Mesenchymal stem cell (in vitro differentiated cells and primary cell): ENCODE data around the gene COL8A1.
A peak's percentile ranks its signal among the peaks of the same experiment; 100 is the strongest.

ENCODE experiments used
- DNase-seq: peaks from one replicate; pipeline ENCODE4 v3.0.0-alpha.2; 2013
- H2AFZ ChIP-seq: one replicate; pipeline ENCODE4 v1.6.1; 2013; ENCODE audit warnings: low read depth, mild to moderate bottlenecking, control low read depth, inconsistent platforms, low read length, moderate library complexity
- H2AK5ac ChIP-seq: 2 replicates; pipeline ENCODE4 v1.6.1; 2013; ENCODE audit warnings: low read length, moderate library complexity, mild to moderate bottlenecking, inconsistent platforms; ENCODE audit not compliant: severe bottlenecking
- H2BK120ac ChIP-seq: one replicate; pipeline ENCODE4 v1.6.1; 2013; ENCODE audit warnings: low read depth, mild to moderate bottlenecking, inconsistent platforms, low read length, moderate library complexity
- H2BK12ac ChIP-seq, 2 experiments: one replicate each; pipeline ENCODE4 v1.6.1; 2013; ENCODE audit warnings: inconsistent platforms in 2 of 2, low read length in 2 of 2, mild to moderate bottlenecking in 2 of 2, moderate library complexity in 2 of 2, control low read depth in 1 of 2
- H2BK15ac ChIP-seq: one replicate; pipeline ENCODE4 v1.6.1; 2013; ENCODE audit warnings: mild to moderate bottlenecking, low read depth, inconsistent platforms; ENCODE audit not compliant: poor library complexity, severe bottlenecking
- H2BK5ac ChIP-seq: 2 replicates; pipeline ENCODE4 v1.6.1; 2013; ENCODE audit warnings: low read depth, mild to moderate bottlenecking, low read length, control low read depth, inconsistent platforms; ENCODE audit not compliant: poor library complexity, severe bottlenecking
- H3K14ac ChIP-seq, 2 experiments: one replicate each; pipeline ENCODE4 v1.6.1; 2013; ENCODE audit warnings: inconsistent platforms in 2 of 2, low read length in 2 of 2, control low read depth in 1 of 2, mild to moderate bottlenecking in 1 of 2, moderate library complexity in 1 of 2
- H3K18ac ChIP-seq, 2 experiments: one replicate each; pipeline ENCODE4 v1.6.1; 2013; ENCODE audit warnings: inconsistent platforms in 2 of 2, low read length in 2 of 2, control low read depth in 1 of 2, low read depth in 1 of 2, mild to moderate bottlenecking in 1 of 2
- H3K23ac ChIP-seq, 2 experiments: one replicate each; pipeline ENCODE4 v1.6.1; 2013; ENCODE audit warnings: inconsistent platforms in 2 of 2, low read length in 2 of 2, mild to moderate bottlenecking in 2 of 2, moderate library complexity in 2 of 2, control low read depth in 1 of 2
- H3K27ac ChIP-seq: 2 replicates; pipeline ENCODE4 v1.5.1; 2013; ENCODE audit warnings: mild to moderate bottlenecking, moderate library complexity, low read length, control low read depth, inconsistent platforms; ENCODE audit not compliant: poor library complexity, severe bottlenecking
- H3K27me3 ChIP-seq, 2 experiments: 2 replicates each; pipeline versions ENCODE4 v1.6.1 to v1.7.0; 2013; ENCODE audit warnings: low read length in 2 of 2, mild to moderate bottlenecking in 2 of 2, moderate library complexity in 2 of 2, control low read depth in 1 of 2, inconsistent platforms in 1 of 2; ENCODE audit not compliant: control insufficient read depth in 1 of 2, insufficient read depth in 1 of 2
- H3K36me3 ChIP-seq, 2 experiments: 2 replicates each; pipeline versions ENCODE4 v1.6.1 to v1.7.0; 2013; ENCODE audit warnings: low read length in 2 of 2, control low read depth in 1 of 2, inconsistent platforms in 1 of 2, low read depth in 1 of 2, mild to moderate bottlenecking in 1 of 2; ENCODE audit not compliant: insufficient read depth in 2 of 2, control insufficient read depth in 1 of 2
- H3K4ac ChIP-seq, 2 experiments: one replicate each; pipeline ENCODE4 v1.6.1; 2013; ENCODE audit warnings: inconsistent platforms in 2 of 2, low read length in 2 of 2, mild to moderate bottlenecking in 2 of 2, moderate library complexity in 2 of 2, control low read depth in 1 of 2, low read depth in 1 of 2
- H3K4me1 ChIP-seq: 2 replicates; pipeline ENCODE4 v1.6.1; 2013; ENCODE audit warnings: low read depth, low read length, control low read depth; ENCODE audit not compliant: control insufficient read depth, insufficient read depth
- H3K4me2 ChIP-seq: 2 replicates; pipeline ENCODE4 v1.6.1; 2013; ENCODE audit warnings: low read length, mild to moderate bottlenecking, inconsistent platforms; ENCODE audit not compliant: poor library complexity, severe bottlenecking
- H3K4me3 ChIP-seq, 2 experiments: 2 replicates each; pipeline versions ENCODE4 v1.5.1 to v1.7.0; 2013; ENCODE audit warnings: low read length in 2 of 2, mild to moderate bottlenecking in 2 of 2, control low read depth in 1 of 2, low read depth in 1 of 2; ENCODE audit not compliant: insufficient read depth in 1 of 2
- H3K79me1 ChIP-seq: replicated peaks from 2 replicates; pipeline ENCODE4 v1.6.1; 2013; ENCODE audit warnings: mild to moderate bottlenecking, control low read depth, low read length, inconsistent platforms; ENCODE audit not compliant: poor library complexity, severe bottlenecking
- H3K9ac ChIP-seq: 2 replicates; pipeline ENCODE4 v1.7.0; 2013; ENCODE audit warnings: mild to moderate bottlenecking, low read length, moderate library complexity
- H3K9me3 ChIP-seq: 2 replicates; pipeline ENCODE4 v1.7.0; 2013; ENCODE audit warnings: mild to moderate bottlenecking, low read length; ENCODE audit not compliant: control insufficient read depth
- H4K8ac ChIP-seq: one replicate; pipeline ENCODE4 v1.6.1; 2013; ENCODE audit warnings: inconsistent platforms, mild to moderate bottlenecking, low read length, moderate library complexity
- H4K91ac ChIP-seq: one replicate; pipeline ENCODE4 v1.6.1; 2013; ENCODE audit warnings: mild to moderate bottlenecking, low read length, inconsistent platforms
- WGBS: methylation state at CpG from one replicate; pipeline ENCODE4 v1.1.7; 2013; ENCODE audit warnings: mixed read lengths; 5-methylcytosine and 5-hydroxymethylcytosine counted together

COL8A1 gene

DNA sequence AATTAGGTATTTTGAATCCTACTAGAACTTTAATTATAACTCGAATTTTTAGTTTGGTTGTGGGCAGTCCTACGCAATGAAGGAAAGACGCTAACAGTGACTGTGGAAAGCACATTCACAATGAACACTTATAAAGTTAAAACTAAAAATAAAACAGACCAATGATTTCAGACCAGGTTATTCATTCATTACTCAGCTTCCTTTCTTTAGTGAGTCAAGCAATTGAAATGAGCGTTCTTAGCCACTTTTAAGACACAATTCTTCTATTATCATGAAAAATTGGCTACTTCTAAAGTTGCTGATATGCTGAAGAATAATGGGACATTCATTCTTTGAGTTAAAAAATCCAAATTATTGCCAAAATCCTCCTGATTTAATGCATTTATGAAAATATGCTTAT, 113.3 kb downstream of the COL8A1 start:
- Histone ChIP-seq H3K14ac (no peak overlapping the region), H2AFZ (no peak overlapping the region), H2BK5ac (no peak overlapping the region), H4K91ac (no peak overlapping the region), H2BK120ac (no peak overlapping the region), H2BK12ac (no peak overlapping the region), H3K4me1 (peaks cover 9% of the 10 kb centered on the region), H3K27me3 (no peaks in the 10 kb centered on the region), H3K4me3 (no peak overlapping the region), H3K79me1 (peaks cover 6% of the 10 kb centered on the region), H3K4me2 (no peak overlapping the region), H3K9me3 (no peaks in the 10 kb centered on the region), H3K9ac (peak overlapping the region; percentile 50), H4K8ac (no peak overlapping the region), H2AK5ac (no peak overlapping the region), H3K4ac (no peak overlapping the region), H3K27ac (peak overlapping the region; percentile 78), H3K36me3 (peaks cover 0 to 6% of the 10 kb centered on the region in 2 experiments), H3K23ac (no peak overlapping the region), H2BK15ac (no peak overlapping the region), H3K18ac (no peak overlapping the region)
- 14% methylated on average over 2 of the region's 4 CpGs for WGBS
- peak; percentile 66 for DNase-seq

- Histone ChIP-seq H4K91ac (no peak overlapping the region), H3K23ac (no peak overlapping the region), H3K14ac (no peak overlapping the region), H2AFZ (no peak overlapping the region), H3K18ac (no peak overlapping the region), H3K4me3 (no peak overlapping the region), H3K9ac (peak overlapping the region; percentile 39), H2BK12ac (no peak overlapping the region), H3K4me1 (peaks cover 9% of the 10 kb centered on the region), H3K36me3 (peaks cover 0 to 6% of the 10 kb centered on the region in 2 experiments), H2BK5ac (no peak overlapping the region), H3K27me3 (peaks cover 0 to 2% of the 10 kb centered on the region in 2 experiments), H3K4ac (no peak overlapping the region), H2AK5ac (no peak overlapping the region), H3K4me2 (no peak overlapping the region), H2BK15ac (no peak overlapping the region), H3K79me1 (peaks cover 6% of the 10 kb centered on the region), H3K27ac (peak overlapping the region; percentile 81), H4K8ac (no peak overlapping the region), H2BK120ac (no peak overlapping the region), H3K9me3 (no peaks in the 10 kb centered on the region)
- 0% methylated on average over 2 of the region's 3 CpGs for WGBS
- DNase-seq = peak; percentile 79
These were observed 115.0 kb downstream of the COL8A1 start for GRCh38 chr3:99753268-99753975.

DNA sequence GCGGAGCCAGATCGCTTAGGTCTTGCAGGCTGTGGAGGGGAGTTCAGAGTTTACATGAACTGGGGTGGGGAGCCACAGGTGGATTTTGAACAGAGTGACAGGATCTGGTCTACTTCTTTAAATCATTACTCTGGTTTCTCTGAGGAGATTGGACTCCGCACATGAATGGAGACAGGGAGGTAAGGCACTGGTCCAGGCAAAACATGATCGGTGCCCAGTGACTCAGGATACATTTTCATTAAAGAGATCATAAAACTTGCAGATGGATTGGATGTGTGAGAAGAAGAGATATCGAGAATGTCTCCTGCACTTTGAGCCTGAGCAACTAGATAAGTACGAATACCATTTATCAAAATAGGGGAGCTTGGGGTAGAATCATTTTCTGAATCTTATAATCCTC, 117.4 kb downstream of the COL8A1 start:
- Histone ChIP-seq H2BK5ac (no peak overlapping the region), H2AK5ac (peak overlapping the region; percentile 23), H4K8ac (no peak overlapping the region), H3K9me3 (no peaks in the 10 kb centered on the region), H2BK12ac (no peak overlapping the region), H3K23ac (no peak overlapping the region), H3K27ac (peak overlapping the region; percentile 3), H2BK120ac (no peak overlapping the region), H4K91ac (no peak overlapping the region), H3K9ac (no peak overlapping the region), H3K79me1 (peaks cover 8% of the 10 kb centered on the region), H3K36me3 (peaks cover 0 to 6% of the 10 kb centered on the region in 2 experiments), H3K4ac (no peak overlapping the region), H3K4me1 (peaks cover 11% of the 10 kb centered on the region), H3K4me2 (no peak overlapping the region), H3K27me3 (peaks cover 0 to 4% of the 10 kb centered on the region in 2 experiments), H2BK15ac (no peak overlapping the region), H2AFZ (no peak overlapping the region), H3K14ac (no peak overlapping the region), H3K18ac (no peak overlapping the region), H3K4me3 (no peak overlapping the region)
- no peak for DNase-seq
- 96% methylated on average over 5 of the region's 6 CpGs for WGBS

DNA sequence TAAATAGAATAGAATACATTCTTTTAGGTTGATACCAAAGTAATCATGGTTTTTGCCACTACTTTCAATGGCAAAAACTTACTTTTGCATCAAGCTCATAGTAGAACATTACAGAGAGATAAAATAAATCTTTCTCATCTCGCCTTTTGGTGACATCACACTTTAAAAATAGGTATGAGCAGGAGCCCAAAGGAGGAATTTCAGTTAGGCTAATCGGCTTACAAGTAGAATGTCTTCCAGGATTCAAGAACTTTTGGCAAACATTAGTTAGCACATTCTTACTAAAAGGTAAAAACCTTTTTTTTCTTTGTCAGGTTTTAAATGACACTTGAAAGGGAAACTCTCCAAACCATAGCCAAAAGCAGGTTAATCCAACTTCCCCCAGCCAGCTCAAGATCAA, 119.6 kb downstream of the COL8A1 start:
- H3K4me3 ChIP-seq = no peak overlapping the region
- H4K91ac ChIP-seq = no peak overlapping the region
- H3K9ac ChIP-seq = no peak overlapping the region
- no peak overlapping the region for H2AK5ac ChIP-seq
- H3K4me1 ChIP-seq = peaks cover 11% of the 10 kb centered on the region
- H3K14ac ChIP-seq = no peak overlapping the region
- H3K4me2 ChIP-seq = no peak overlapping the region
- H3K9me3 ChIP-seq = no peaks in the 10 kb centered on the region
- no peak overlapping the region for H2BK12ac ChIP-seq
- WGBS = 67% methylated on average over 1 of the region's 2 CpGs
- no peak overlapping the region for H2BK120ac ChIP-seq
- peaks cover 0 to 8% of the 10 kb centered on the region in 2 experiments for H3K27me3 ChIP-seq
- H3K4ac ChIP-seq = no peak overlapping the region
- H2BK5ac ChIP-seq = no peak overlapping the region
- H2BK15ac ChIP-seq = no peak overlapping the region
- peaks cover 11% of the 10 kb centered on the region for H3K79me1 ChIP-seq
- no peak for DNase-seq
- peaks cover 0 to 11% of the 10 kb centered on the region in 2 experiments for H3K36me3 ChIP-seq
- H4K8ac ChIP-seq = no peak overlapping the region
- H3K23ac ChIP-seq = no peak overlapping the region
- no peak overlapping the region for H3K18ac ChIP-seq
- H2AFZ ChIP-seq = no peak overlapping the region
- H3K27ac ChIP-seq = peak overlapping the region; percentile 7
